ENCODE measurements around the gene BARX2. TPM values are rescaled to one million over a fixed set of nuclear protein-coding genes. Genes with fewer than 3 reads are reported as not detected.
A peak's percentile ranks its signal among the peaks of the same experiment; 100 is the strongest.

Gene BARX2
- polyA plus RNA-seq, 1 of the 3 experiments (the other 2 are of a cell fraction) = not detected

DNA sequence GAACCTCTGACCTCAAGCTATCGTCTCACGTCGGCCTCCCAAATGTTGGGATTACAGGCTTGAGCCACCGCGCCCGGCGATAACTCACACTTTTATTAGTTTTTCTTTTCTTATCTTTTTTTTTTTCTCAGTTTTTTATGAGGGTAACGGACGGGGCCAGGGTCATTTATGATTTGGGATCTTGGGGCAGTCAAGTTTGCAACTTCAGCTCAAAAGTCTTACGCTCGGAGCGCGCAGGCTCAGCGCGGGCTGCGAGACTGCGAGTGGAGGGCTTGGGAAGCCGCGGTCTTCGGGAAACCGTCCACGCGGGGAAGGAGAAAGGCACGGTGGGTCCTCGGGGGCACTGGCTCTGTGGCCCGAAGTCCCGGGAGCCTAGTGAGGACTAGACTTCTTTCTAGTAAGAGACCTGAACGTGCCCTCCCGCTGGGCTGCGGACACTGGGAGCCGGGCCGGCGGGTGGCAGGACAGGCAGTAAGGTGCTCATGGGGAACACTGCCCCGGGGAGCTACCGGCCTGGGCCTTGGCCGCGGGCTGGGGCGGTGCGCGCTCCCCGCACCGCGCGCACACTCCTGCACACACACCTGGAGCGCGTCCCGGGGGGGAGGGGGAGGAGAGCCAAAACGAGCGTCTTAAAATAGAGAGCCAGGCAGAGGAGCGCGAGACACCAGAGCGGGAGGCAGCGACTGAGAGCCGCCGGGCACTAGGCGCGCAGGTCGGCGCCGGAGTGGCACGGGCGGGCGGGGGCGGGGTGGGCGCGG lies 476 bp upstream of the BARX2 start:
- Histone ChIP-seq H3K4me3 (ENCODE audit: low read depth in 2 of 2, low read length in 1 of 2) (no peak overlapping the region), H3K36me3 (replicated peaks in 1 of 2; ENCODE audit: control insufficient read depth in 1 of 2, insufficient read depth in 2 of 2, low read length in 1 of 2) (no peaks in the 10 kb centered on the region), H4K20me1 (ENCODE audit: insufficient read depth) (no peaks in the 10 kb centered on the region), H3K9ac (no peak overlapping the region), H3K27ac (ENCODE audit: low read depth in 2 of 2, low read length in 1 of 2) (no peak overlapping the region), H3K4me1 (ENCODE audit: control insufficient read depth in 1 of 2, insufficient read depth in 2 of 2, low read depth in 1 of 2, low read length in 1 of 2) (peaks cover 0 to 7% of the 10 kb centered on the region in 2 experiments; a peak in 1 of 4 replicates), H3K27me3 (ENCODE audit: insufficient read depth) (peaks cover 93% of the 10 kb centered on the region), H2AFZ (ENCODE audit: low read depth) (no peak overlapping the region), H3K4me2 (peak overlapping the region; percentile 58; the same call in 1 of the 2 replicates), H3K9me2 (no peaks in the 10 kb centered on the region), H3K9me3 (no peaks in the 10 kb centered on the region), H3K79me2 (ENCODE audit: insufficient read depth) (no peaks in the 10 kb centered on the region), H3F3A (replicated peaks; ENCODE audit: insufficient read depth) (no peaks in the 10 kb centered on the region)
- ChIA-PET CTCF (interaction anchor here (0.9 to 3.8 kb wide), 6 partner anchors 9 to 376 kb away, joined by 3 to 23 read pairs (median 7); no protein-coding TSS in a partner anchor), POLR2A (no interaction called here)
- TF ChIP-seq SMC3 (IDR thresholded peaks at IDR 0.05; ENCODE audit: low read depth, low read length) (no peak), EZH2phosphoT487 (IDR thresholded peaks at IDR 0.05; ENCODE audit: borderline replicate concordance, low read depth) (peak; percentile 81; the same call in 1 of the 2 replicates), ELF1 (IDR thresholded peaks at IDR 0.05) (no peak), YY1 (IDR thresholded peaks at IDR 0.05; ENCODE audit: low read depth) (no peak)
- TF ChIP-seq, protein P1, sequence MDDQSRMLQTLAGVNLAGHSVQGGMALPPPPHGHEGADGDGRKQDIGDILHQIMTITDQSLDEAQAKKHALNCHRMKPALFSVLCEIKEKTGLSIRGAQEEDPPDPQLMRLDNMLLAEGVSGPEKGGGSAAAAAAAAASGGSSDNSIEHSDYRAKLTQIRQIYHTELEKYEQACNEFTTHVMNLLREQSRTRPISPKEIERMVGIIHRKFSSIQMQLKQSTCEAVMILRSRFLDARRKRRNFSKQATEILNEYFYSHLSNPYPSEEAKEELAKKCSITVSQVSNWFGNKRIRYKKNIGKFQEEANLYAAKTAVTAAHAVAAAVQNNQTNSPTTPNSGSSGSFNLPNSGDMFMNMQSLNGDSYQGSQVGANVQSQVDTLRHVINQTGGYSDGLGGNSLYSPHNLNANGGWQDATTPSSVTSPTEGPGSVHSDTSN (IDR thresholded peaks at IDR 0.05) = no peak
- DNase-seq = peak; percentile 49
- 13% methylated on average over 22 of the region's 66 CpGs for WGBS (ENCODE audit: low lambda C conversion rate)

DNA sequence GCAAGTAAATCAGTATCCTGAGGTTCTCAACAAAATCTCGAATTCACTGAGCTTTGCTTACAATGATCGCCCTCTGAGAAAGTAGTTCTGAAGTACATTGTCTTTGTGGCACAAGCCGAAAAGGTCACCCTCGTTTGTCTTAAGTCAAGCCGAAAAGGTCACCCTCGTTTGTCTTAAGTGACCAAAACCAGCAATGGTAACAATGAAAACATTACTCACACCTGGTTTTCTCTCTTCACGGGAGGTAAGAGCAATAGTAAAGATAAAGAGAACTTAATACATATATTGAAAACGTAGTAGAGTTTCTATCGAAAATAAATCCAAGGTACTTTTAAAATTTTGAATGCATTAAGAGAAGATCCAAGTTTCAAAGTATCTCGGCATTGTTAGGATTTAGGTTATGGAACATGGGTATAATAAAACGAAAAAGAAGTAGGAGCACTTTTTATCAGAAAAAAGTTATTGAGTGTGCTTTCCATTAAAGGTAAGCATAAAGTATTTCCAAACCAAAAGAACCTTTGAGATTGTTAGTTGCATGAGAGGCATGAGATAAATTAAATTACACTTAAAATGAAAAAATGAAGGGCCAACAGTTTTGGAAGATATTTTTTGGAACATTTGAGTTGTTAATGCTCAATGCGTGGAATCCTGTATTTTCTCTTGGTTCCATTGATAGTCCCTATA lies 1.2 kb downstream of the BARX2 start:
- POLR2A ChIA-PET = no interaction called here
- WGBS (ENCODE audit: low lambda C conversion rate) = 26% methylated on average over 12 of the region's 12 CpGs
- Histone ChIP-seq H3K9me3 (no peaks in the 10 kb centered on the region), H3K27ac (ENCODE audit: low read depth in 2 of 2, low read length in 1 of 2) (no peak overlapping the region), H3K4me1 (ENCODE audit: control insufficient read depth in 1 of 2, insufficient read depth in 2 of 2, low read depth in 1 of 2, low read length in 1 of 2) (peaks cover 0 to 7% of the 10 kb centered on the region in 2 experiments; a peak in 1 of 4 replicates), H3K4me2 (no peak overlapping the region), H3K27me3 (ENCODE audit: insufficient read depth) (peaks cover 93% of the 10 kb centered on the region), H3F3A (replicated peaks; ENCODE audit: insufficient read depth) (no peaks in the 10 kb centered on the region), H3K4me3 (ENCODE audit: low read depth in 2 of 2, low read length in 1 of 2) (no peak overlapping the region), H3K36me3 (replicated peaks in 1 of 2; ENCODE audit: control insufficient read depth in 1 of 2, insufficient read depth in 2 of 2, low read length in 1 of 2) (no peaks in the 10 kb centered on the region), H3K79me2 (ENCODE audit: insufficient read depth) (no peaks in the 10 kb centered on the region), H4K20me1 (ENCODE audit: insufficient read depth) (no peaks in the 10 kb centered on the region), H3K9me2 (no peaks in the 10 kb centered on the region), H3K9ac (no peak overlapping the region), H2AFZ (ENCODE audit: low read depth) (no peak overlapping the region)
- CTCF ChIA-PET = interaction anchor here (2.1 to 3.0 kb wide), 2 partner anchors 9 to 374 kb away, joined by 6 to 23 read pairs; no protein-coding TSS in a partner anchor
- TF ChIP-seq, protein P2, sequence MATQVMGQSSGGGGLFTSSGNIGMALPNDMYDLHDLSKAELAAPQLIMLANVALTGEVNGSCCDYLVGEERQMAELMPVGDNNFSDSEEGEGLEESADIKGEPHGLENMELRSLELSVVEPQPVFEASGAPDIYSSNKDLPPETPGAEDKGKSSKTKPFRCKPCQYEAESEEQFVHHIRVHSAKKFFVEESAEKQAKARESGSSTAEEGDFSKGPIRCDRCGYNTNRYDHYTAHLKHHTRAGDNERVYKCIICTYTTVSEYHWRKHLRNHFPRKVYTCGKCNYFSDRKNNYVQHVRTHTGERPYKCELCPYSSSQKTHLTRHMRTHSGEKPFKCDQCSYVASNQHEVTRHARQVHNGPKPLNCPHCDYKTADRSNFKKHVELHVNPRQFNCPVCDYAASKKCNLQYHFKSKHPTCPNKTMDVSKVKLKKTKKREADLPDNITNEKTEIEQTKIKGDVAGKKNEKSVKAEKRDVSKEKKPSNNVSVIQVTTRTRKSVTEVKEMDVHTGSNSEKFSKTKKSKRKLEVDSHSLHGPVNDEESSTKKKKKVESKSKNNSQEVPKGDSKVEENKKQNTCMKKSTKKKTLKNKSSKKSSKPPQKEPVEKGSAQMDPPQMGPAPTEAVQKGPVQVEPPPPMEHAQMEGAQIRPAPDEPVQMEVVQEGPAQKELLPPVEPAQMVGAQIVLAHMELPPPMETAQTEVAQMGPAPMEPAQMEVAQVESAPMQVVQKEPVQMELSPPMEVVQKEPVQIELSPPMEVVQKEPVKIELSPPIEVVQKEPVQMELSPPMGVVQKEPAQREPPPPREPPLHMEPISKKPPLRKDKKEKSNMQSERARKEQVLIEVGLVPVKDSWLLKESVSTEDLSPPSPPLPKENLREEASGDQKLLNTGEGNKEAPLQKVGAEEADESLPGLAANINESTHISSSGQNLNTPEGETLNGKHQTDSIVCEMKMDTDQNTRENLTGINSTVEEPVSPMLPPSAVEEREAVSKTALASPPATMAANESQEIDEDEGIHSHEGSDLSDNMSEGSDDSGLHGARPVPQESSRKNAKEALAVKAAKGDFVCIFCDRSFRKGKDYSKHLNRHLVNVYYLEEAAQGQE (IDR thresholded peaks at IDR 0.05; ENCODE audit: low read depth, low read length) = no peak
- no peak for TF ChIP-seq GATA2 (CRISPR knock-in tag; IDR thresholded peaks at IDR 0.05)
- TF ChIP-seq CHD2 (IDR thresholded peaks at IDR 0.05; ENCODE audit: low read length, partially characterized antibody) = no peak
- no peak for TF ChIP-seq GABPA (IDR thresholded peaks at IDR 0.05; ENCODE audit: low read depth)
- TF ChIP-seq, protein P1 (IDR thresholded peaks at IDR 0.05) = no peak
- TF ChIP-seq NRF1 (IDR thresholded peaks at IDR 0.05; ENCODE audit: low read depth, low read length) = no peak
- no peak for TF ChIP-seq EZH2phosphoT487 (IDR thresholded peaks at IDR 0.05; ENCODE audit: borderline replicate concordance, low read depth)
- no peak for TF ChIP-seq JUND (IDR thresholded peaks at IDR 0.05)
- no peak for TF ChIP-seq ELF1 (IDR thresholded peaks at IDR 0.05)
- no peak for TF ChIP-seq NFIC (IDR thresholded peaks at IDR 0.05; ENCODE audit: borderline replicate concordance)
- DNase-seq = no peak
